Liver (tissue), 9 donors: Measurements from ENCODE around the gene SMARCB1. TPM values are rescaled to one million over a fixed set of nuclear protein-coding genes. Genes with fewer than 3 reads are reported as not detected.

Source experiments
- DNase-seq: peaks from one replicate; pipeline ENCODE4 v3.0.0-alpha.2; 2017; ENCODE audit warnings: low spot score
- H3K27ac ChIP-seq, 2 donors: one replicate each; pipeline ENCODE4 v1.7.0; 2013; ENCODE audit warnings: inconsistent platforms in 2 of 2, low read length in 2 of 2, control low read depth in 1 of 2, low read depth in 1 of 2, mild to moderate bottlenecking in 1 of 2
- H3K27me3 ChIP-seq, 4 donors: one replicate each; pipeline versions ENCODE4 v1.6.1 to v1.7.0; 2013; ENCODE audit warnings: low read length in 3 of 4, inconsistent platforms in 1 of 4, mild to moderate bottlenecking in 1 of 4, moderate library complexity in 1 of 4; ENCODE audit not compliant: control insufficient read depth in 4 of 4, insufficient read depth in 4 of 4
- H3K36me3 ChIP-seq, 4 donors: one replicate each; pipeline versions ENCODE4 v1.6.1 to v1.7.0; 2013; ENCODE audit warnings: low read length in 3 of 4, mild to moderate bottlenecking in 3 of 4, low read depth in 1 of 4, moderate library complexity in 1 of 4; ENCODE audit not compliant: control insufficient read depth in 4 of 4, insufficient read depth in 3 of 4
- H3K4me1 ChIP-seq, 4 donors: one replicate each; pipeline versions ENCODE4 v1.6.1 to v1.7.0; 2013; ENCODE audit warnings: low read length in 3 of 4, mild to moderate bottlenecking in 3 of 4, moderate library complexity in 1 of 4; ENCODE audit not compliant: control insufficient read depth in 4 of 4, insufficient read depth in 4 of 4
- H3K4me3 ChIP-seq, 3 donors: one replicate each; pipeline versions ENCODE4 v1.6.1 to v1.7.0; 2013; ENCODE audit warnings: low read length in 3 of 3, control low read depth in 1 of 3, low read depth in 1 of 3, mild to moderate bottlenecking in 1 of 3
- H3K9ac ChIP-seq, 2 donors: one replicate each; pipeline ENCODE4 v1.7.0; 2013; ENCODE audit warnings: low read length in 2 of 2, mild to moderate bottlenecking in 2 of 2, moderate library complexity in 2 of 2, control low read depth in 1 of 2, low read depth in 1 of 2
- H3K9me3 ChIP-seq, 4 donors: one replicate each; pipeline versions ENCODE4 v1.6.1 to v1.7.0; 2013; ENCODE audit warnings: low read length in 3 of 4; ENCODE audit not compliant: control insufficient read depth in 4 of 4
- ATF3 ChIP-seq: IDR thresholded peaks from 2 replicates; pipeline ENCODE4 v1.6.1; 2016; ENCODE audit warnings: antibody characterized with exemption
- CTCF ChIP-seq: fragments of 150-350 bp; IDR thresholded peaks from 2 replicates; pipeline ENCODE4 v1.5.1; 2017; ENCODE audit warnings: improper control_type of control experiment, low read depth, low read length; ENCODE audit not compliant: missing input control
- EGR1 ChIP-seq, 2 donors: IDR thresholded peaks; 2 replicates each; pipeline ENCODE4 v1.6.1; 2016 to 2018; ENCODE audit warnings: antibody characterized with exemption in 2 of 2, low read depth in 2 of 2
- FOXA1 ChIP-seq: IDR thresholded peaks from 2 replicates; pipeline ENCODE4 v1.6.1; 2016; ENCODE audit warnings: antibody characterized with exemption
- FOXA2 ChIP-seq: IDR thresholded peaks from 2 replicates; pipeline ENCODE4 v1.6.1; 2016; ENCODE audit warnings: antibody characterized with exemption
- GABPA ChIP-seq, 2 donors: IDR thresholded peaks in 1 of 2; conservative IDR thresholded peaks in 1 of 2; 2 replicates each; pipeline ENCODE4 v1.6.1; 2016; ENCODE audit warnings: antibody characterized with exemption in 2 of 2, mild to moderate bottlenecking in 1 of 2, moderate library complexity in 1 of 2
- JUND ChIP-seq, 2 donors: IDR thresholded peaks; 2 replicates each; pipeline ENCODE4 v1.6.1; 2016; ENCODE audit warnings: antibody characterized with exemption in 2 of 2
- MAX ChIP-seq: IDR thresholded peaks from 2 replicates; pipeline ENCODE4 v1.6.1; 2016; ENCODE audit warnings: antibody characterized with exemption
- NR2F2 ChIP-seq: IDR thresholded peaks from 2 replicates; pipeline ENCODE4 v1.6.1; 2016; ENCODE audit warnings: antibody characterized with exemption
- RAD21 ChIP-seq, 2 donors: IDR thresholded peaks; 2 replicates each; pipeline ENCODE4 v1.6.1; 2016; ENCODE audit warnings: antibody characterized with exemption in 2 of 2, mild to moderate bottlenecking in 2 of 2
- RXRA ChIP-seq, 2 donors: IDR thresholded peaks; 2 replicates each; pipeline ENCODE4 v1.6.1; 2017 to 2018; ENCODE audit warnings: antibody characterized with exemption in 2 of 2, mild to moderate bottlenecking in 1 of 2
- SP1 ChIP-seq: IDR thresholded peaks from 2 replicates; pipeline ENCODE4 v1.6.1; 2018; ENCODE audit warnings: antibody characterized with exemption, mild to moderate bottlenecking
- TAF1 ChIP-seq: conservative IDR thresholded peaks from 2 replicates; pipeline ENCODE4 v1.6.1; 2016; ENCODE audit warnings: antibody characterized with exemption, mild to moderate bottlenecking
- YY1 ChIP-seq: IDR thresholded peaks from 2 replicates; pipeline ENCODE4 v1.6.1; 2016; ENCODE audit warnings: antibody characterized with exemption, mild to moderate bottlenecking
- ZBTB33 ChIP-seq: IDR thresholded peaks from 2 replicates; pipeline ENCODE4 v1.6.1; 2016; ENCODE audit warnings: antibody characterized with exemption
- WGBS: extraction: QIAGEN DNeasy Blood & Tissue Kit; methylation state at CpG from one replicate; pipeline ENCODE4 v1.1.7; 2013; 5-methylcytosine and 5-hydroxymethylcytosine counted together
- polyA plus RNA-seq, 2 donors: library from polyadenylated mRNA; stranded (reverse) in 1 of 2; unstranded in 1 of 2; fragments of 200-250 nt in 1 of 2; fragments of >200 nt in 1 of 2; fragmentation: Nextera tagmentation in 1 of 2; extraction: Ambion mirVana in 1 of 2; gene quantifications; one replicate each; pipeline versions ENCODE4 v1.2.1 to v1.2.3, GENCODE V29; 2013 to 2015
- total RNA-seq, 2 donors: library from RNA; depleted of rRNA; stranded (reverse); fragments of >200 nt; gene quantifications; one replicate each; pipeline ENCODE4 v1.2.3, GENCODE V29; 2014
- donor health status: healthy.
- donor health status: healthy.
- donor health status: healthy.
- donor health status: healthy.
- donor health status: healthy.

The SMARCB1 gene
- total and polyA plus RNA-seq, 4 donors: 15.1 to 22.5 (median 19.1) TPM

- no peak for DNase-seq
- no peak for TF ChIP-seq EGR1 (IDR thresholded peaks at IDR 0.05; ENCODE audit: low read depth in 2 of 2)
- no peak for TF ChIP-seq SP1
- no peak for TF ChIP-seq CTCF
- TF ChIP-seq FOXA1: no peak
- no peak for TF ChIP-seq TAF1
- no peak for TF ChIP-seq JUND (IDR thresholded peaks at IDR 0.05)
- no peak for TF ChIP-seq YY1
- no peak for TF ChIP-seq MAX
- no peaks in the 10 kb centered on the region for H3K27me3 ChIP-seq
- H3K4me1 ChIP-seq: peaks cover 3 to 12% (median 9%) of the 10 kb centered on the region in 4 donors
- WGBS: 96% methylated on average over 11 of the region's 11 CpGs
- no peak overlapping the region for H3K4me3 ChIP-seq
- no peak overlapping the region for H3K9ac ChIP-seq
- H3K9me3 ChIP-seq: no peaks in the 10 kb centered on the region
- H3K36me3 ChIP-seq: peaks cover 8 to 59% (median 31%) of the 10 kb centered on the region in 4 donors
- no peak overlapping the region for H3K27ac ChIP-seq
These were observed 14.6 kb downstream of the SMARCB1 start for GRCh38 chr22:23801238-23801821.

GRCh38 chr22:23801886-23802377, 15.2 kb downstream of the SMARCB1 start:
- TF ChIP-seq YY1: no peak
- 97% methylated on average over 8 of the region's 8 CpGs for WGBS
- no peak overlapping the region for H3K4me3 ChIP-seq
- no peak for DNase-seq
- H3K4me1 ChIP-seq: peaks cover 3 to 12% (median 9%) of the 10 kb centered on the region in 4 donors
- H3K36me3 ChIP-seq: peaks cover 9 to 56% (median 28%) of the 10 kb centered on the region in 4 donors
- no peaks in the 10 kb centered on the region for H3K27me3 ChIP-seq
- H3K9ac ChIP-seq: no peak overlapping the region
- H3K27ac ChIP-seq: no peak overlapping the region
- H3K9me3 ChIP-seq: no peaks in the 10 kb centered on the region

- peak overlapping the region in 1 of 2 donors; percentile 25 for H3K27ac ChIP-seq
- no peaks in the 10 kb centered on the region for H3K27me3 ChIP-seq
- 76% methylated on average over 21 of the region's 21 CpGs for WGBS
- H3K4me1 ChIP-seq: peaks cover 3 to 12% (median 9%) of the 10 kb centered on the region in 4 donors
- no peaks in the 10 kb centered on the region for H3K9me3 ChIP-seq
- no peak for DNase-seq
- H3K36me3 ChIP-seq: peaks cover 9 to 53% (median 26%) of the 10 kb centered on the region in 4 donors
- H3K4me3 ChIP-seq: no peak overlapping the region
- H3K9ac ChIP-seq: no peak overlapping the region
- TF ChIP-seq RAD21 (IDR thresholded peaks at IDR 0.05): no peak
- TF ChIP-seq ATF3: no peak
- no peak for TF ChIP-seq CTCF
- no peak for TF ChIP-seq GABPA (IDR thresholded peaks at IDR 0.05 in 1 of 2, conservative IDR thresholded peaks at IDR 0.05 in 1 of 2)
- TF ChIP-seq TAF1: no peak
- TF ChIP-seq ZBTB33: no peak
- no peak for TF ChIP-seq EGR1 (IDR thresholded peaks at IDR 0.05; ENCODE audit: low read depth in 2 of 2)
- TF ChIP-seq FOXA2: no peak
- no peak for TF ChIP-seq NR2F2
- TF ChIP-seq JUND (IDR thresholded peaks at IDR 0.05): no peak
- peak; percentile 66 for TF ChIP-seq SP1
- no peak for TF ChIP-seq FOXA1
- TF ChIP-seq RXRA (IDR thresholded peaks at IDR 0.05): peak in 1 of 2 donors; percentile 47
- no peak for TF ChIP-seq MAX
These were observed 16.4 kb downstream of the SMARCB1 start for GRCh38 chr22:23803001-23803819.
